HUES48 (cell line): ENCODE data around the gene SCN2B.

Experiments used
- H3K27ac ChIP-seq: one replicate; pipeline ENCODE4 v1.7.0; 2013; ENCODE audit warnings: low read depth, low read length, inconsistent platforms
- H3K27me3 ChIP-seq: 2 replicates; pipeline ENCODE4 v1.6.1; 2013; ENCODE audit warnings: mild to moderate bottlenecking, low read length; ENCODE audit not compliant: control insufficient read depth, insufficient read depth
- H3K36me3 ChIP-seq: 2 replicates; pipeline ENCODE4 v1.6.1; 2013; ENCODE audit warnings: low read length; ENCODE audit not compliant: control insufficient read depth, insufficient read depth
- H3K4me1 ChIP-seq: 2 replicates; pipeline ENCODE4 v1.6.1; 2013; ENCODE audit warnings: mild to moderate bottlenecking, low read length; ENCODE audit not compliant: control insufficient read depth, insufficient read depth
- H3K4me3 ChIP-seq: 2 replicates; pipeline ENCODE4 v1.5.1; 2013; ENCODE audit warnings: mild to moderate bottlenecking, low read depth, low read length
- H3K9ac ChIP-seq: 2 replicates; pipeline ENCODE4 v1.6.1; 2013; ENCODE audit warnings: mild to moderate bottlenecking, low read depth, low read length, moderate library complexity
- H3K9me3 ChIP-seq: 2 replicates; pipeline ENCODE4 v1.6.1; 2013; ENCODE audit warnings: low read length; ENCODE audit not compliant: control insufficient read depth, insufficient read depth

Gene SCN2B

DNA sequence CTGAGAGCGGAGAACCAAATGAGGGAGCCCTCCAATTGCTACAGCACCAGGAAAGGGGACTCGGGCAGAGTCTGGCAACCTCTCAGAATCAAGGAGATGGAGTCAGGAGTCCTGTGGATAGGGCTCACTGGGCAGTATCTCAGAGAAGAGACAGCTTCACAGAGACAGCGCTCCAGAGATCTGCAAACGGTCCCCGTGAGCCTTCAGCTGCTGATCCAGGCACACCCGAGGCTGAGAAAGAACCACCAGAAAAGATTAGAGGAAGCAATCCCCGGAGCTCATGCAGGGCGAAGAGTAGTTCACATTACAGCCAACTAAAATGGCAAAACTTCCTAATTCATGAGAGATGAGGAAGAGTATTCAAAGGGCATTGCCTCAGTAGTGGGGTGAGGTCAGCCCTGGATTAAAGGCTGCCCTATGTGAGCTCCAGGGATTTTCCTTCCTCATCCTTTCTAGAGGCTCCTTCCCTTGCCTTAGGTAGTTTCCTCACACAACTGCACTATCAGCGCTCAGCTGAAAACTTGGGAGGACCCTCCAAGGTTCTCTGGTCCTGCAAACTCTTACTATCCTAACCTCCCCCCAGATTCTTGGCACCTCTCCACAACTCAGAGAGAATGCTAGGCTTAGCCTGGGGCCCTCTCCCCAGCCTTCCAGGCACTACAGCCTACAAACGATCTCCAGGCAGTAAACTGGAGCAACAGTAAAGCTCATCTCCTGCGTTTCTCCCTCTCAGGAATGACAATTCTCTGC, 47.5 kb downstream of the SCN2B start:
- Histone ChIP-seq H3K27me3 (no peaks in the 10 kb centered on the region), H3K9me3 (no peaks in the 10 kb centered on the region), H3K4me1 (no peaks in the 10 kb centered on the region), H3K27ac (no peak overlapping the region), H3K36me3 (no peaks in the 10 kb centered on the region), H3K9ac (no peak overlapping the region), H3K4me3 (no peak overlapping the region)

DNA sequence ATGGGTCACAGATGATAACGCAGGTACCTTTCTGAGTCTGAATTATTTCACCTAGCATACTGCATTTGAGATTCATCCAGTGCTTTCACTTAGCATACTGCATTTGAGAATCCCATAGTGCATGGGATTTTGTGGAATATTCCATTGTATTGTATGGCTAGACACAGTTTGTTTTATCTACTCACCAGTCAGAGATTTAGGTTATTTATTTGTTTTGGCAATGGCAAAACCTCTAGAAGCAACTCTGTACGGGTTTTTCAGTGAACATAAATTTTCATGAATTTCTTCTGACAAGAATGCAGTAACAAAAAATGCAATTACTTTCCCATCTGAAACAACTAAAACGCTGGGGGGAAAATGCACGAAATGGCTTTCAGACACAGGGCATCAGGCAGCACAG, 48.1 kb downstream of the SCN2B start:
- Histone ChIP-seq H3K4me1 (no peaks in the 10 kb centered on the region), H3K36me3 (no peaks in the 10 kb centered on the region), H3K27me3 (no peaks in the 10 kb centered on the region), H3K27ac (no peak overlapping the region), H3K4me3 (no peak overlapping the region), H3K9me3 (no peaks in the 10 kb centered on the region), H3K9ac (no peak overlapping the region)

DNA sequence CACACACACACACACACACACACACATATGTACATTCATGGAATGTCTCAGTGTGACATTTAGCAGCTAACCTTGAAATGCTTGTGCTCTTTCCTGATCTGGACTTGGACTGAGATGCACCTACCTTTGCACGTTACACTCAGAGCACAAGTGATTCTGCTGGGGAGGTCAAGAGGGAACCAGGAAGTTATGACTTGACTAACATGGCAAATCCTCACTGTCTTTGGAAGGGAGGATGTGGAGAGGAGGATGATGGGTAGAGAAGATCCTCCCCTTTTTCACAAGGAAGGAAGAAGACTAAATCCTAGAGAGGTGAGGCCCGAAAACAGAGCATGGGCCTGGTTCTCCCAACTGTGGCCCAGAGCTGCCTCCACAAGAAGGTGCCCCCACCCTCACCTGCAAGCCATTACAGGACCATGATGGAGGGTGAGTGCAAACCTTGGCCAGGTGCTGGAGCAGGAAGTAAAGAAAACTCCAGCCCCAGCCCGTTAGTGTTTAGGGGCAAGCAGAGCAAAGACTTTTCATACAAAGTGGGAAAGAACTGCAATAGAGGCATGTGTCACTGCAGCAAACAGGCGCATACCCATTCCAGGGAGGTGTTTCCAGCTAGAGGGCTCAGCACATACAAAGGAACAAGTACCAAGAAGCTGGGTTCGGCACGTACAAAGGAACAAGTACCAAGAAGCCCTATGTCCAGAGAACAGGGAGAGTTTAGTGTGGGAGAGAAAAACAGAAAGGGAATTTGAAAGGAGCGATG, 50.2 kb downstream of the SCN2B start:
- Histone ChIP-seq H3K27me3 (no peaks in the 10 kb centered on the region; the same call in 1 of the 2 replicates), H3K9ac (no peak overlapping the region), H3K9me3 (no peaks in the 10 kb centered on the region), H3K4me1 (no peaks in the 10 kb centered on the region), H3K36me3 (no peaks in the 10 kb centered on the region), H3K27ac (no peak overlapping the region), H3K4me3 (no peak overlapping the region)

DNA sequence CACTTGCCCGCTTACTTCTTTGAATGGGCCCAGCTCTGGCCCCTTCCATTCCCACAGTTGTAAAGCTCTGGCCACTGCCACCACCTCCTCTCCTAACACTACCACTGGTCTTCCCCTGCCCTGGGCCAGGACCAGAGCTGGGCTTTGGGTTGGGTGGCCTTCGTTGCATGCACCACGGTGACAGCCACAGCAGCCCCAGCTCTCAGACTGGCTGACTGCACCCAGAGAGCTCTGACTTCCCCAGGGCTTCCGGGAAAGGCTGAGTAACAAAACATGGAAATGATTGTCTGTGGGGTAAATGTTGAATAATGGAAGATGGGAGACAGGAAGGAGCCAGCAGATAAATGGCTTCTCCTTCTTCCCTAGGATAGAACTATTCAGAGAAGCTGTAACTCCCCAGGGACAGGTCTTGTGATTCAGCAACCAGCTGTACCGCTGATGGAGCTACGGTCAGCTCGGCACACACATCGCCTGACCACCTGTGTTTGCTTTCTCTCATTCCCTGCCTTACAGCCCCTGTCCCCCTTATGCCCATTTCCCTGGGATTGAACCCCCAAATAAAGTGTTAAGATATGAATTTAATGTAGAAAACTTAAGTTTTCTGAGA, 51.4 kb downstream of the SCN2B start:
- Histone ChIP-seq H3K4me1 (no peaks in the 10 kb centered on the region), H3K9me3 (no peaks in the 10 kb centered on the region), H3K9ac (no peak overlapping the region), H3K36me3 (no peaks in the 10 kb centered on the region), H3K27ac (no peak overlapping the region), H3K27me3 (no peaks in the 10 kb centered on the region; the same call in 1 of the 2 replicates), H3K4me3 (no peak overlapping the region)

DNA sequence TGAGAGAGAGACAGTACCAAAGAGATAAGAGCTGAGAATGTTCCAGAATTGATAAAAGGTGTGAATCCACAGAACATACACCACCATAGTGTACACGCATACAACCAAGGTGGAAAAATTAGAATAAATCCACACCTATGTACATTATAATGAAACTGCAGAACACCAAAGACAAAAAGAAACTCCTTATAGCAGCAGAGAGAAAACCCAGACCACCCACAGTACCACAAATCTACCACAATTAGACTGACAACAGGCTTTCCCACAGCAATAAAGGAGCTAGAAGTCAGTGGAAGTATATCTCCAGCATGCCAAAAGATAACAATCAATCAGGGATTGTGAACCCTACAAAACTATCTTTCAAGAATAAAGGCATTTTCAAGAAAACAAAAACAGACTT, 55.6 kb downstream of the SCN2B start:
- Histone ChIP-seq H3K9me3 (no peaks in the 10 kb centered on the region), H3K36me3 (no peaks in the 10 kb centered on the region), H3K4me3 (no peak overlapping the region), H3K9ac (no peak overlapping the region), H3K27me3 (no peaks in the 10 kb centered on the region; the same call in 1 of the 2 replicates), H3K4me1 (peaks cover 6% of the 10 kb centered on the region; the same call in 1 of the 2 replicates), H3K27ac (no peak overlapping the region)

DNA sequence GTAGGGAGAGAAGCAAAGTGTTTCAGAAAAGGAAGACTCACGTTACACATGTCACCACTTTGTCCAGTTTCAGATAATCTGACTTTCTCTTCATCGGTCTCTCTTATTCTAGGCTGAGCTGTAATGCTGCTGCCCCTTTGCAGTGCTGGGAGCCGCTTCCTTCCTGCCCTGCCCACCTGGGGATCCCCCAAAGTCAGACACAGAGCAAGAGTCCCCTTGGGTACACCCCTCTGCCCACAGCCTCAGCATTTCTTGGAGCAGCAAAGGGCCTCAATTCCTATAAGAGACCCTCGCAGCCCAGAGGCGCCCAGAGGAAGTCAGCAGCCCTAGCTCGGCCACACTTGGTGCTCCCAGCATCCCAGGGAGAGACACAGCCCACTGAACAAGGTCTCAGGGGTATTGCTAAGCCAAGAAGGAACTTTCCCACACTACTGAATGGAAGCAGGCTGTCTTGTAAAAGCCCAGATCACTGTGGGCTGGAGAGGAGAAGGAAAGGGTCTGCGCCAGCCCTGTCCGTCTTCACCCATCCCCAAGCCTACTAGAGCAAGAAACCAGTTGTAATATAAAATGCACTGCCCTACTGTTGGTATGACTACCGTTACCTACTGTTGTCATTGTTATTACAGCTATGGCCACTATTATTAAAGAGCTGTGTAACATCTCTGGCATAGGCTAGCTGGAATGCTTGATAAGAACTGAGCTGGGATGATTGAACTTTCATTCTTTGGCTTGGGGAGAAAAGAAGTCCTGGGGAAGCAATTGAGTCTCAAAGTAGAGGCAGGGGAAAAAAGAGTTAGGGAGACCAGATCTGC, 58.4 kb downstream of the SCN2B start:
- Histone ChIP-seq H3K27ac (no peak overlapping the region), H3K27me3 (no peaks in the 10 kb centered on the region; the same call in 1 of the 2 replicates), H3K9me3 (no peaks in the 10 kb centered on the region), H3K9ac (no peak overlapping the region), H3K4me1 (peaks cover 6% of the 10 kb centered on the region; the same call in 1 of the 2 replicates), H3K4me3 (no peak overlapping the region), H3K36me3 (no peaks in the 10 kb centered on the region)

DNA sequence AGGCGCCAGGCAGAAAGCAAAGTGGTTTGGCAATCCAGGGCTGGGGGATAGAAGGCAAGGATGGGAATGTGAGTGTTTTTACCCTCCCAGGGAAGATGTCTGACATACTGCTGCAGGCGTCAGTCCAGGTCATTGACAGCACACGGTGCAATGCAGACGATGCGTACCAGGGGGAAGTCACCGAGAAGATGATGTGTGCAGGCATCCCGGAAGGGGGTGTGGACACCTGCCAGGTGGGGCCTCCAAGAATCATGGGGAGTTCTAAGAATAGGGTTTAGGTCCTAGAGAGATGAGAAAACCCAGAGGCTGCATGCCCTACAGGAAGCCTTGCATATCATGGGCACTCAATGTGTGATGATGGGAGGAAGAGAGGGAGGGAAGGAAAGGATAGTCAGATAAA, 61.4 kb downstream of the SCN2B start:
- H3K27ac ChIP-seq, result no peak overlapping the region
- no peak overlapping the region for H3K4me3 ChIP-seq
- no peaks in the 10 kb centered on the region for H3K27me3 ChIP-seq
- H3K9me3 ChIP-seq, result no peaks in the 10 kb centered on the region
- H3K9ac ChIP-seq, result no peak overlapping the region
- peaks cover 6% of the 10 kb centered on the region; the same call in 1 of the 2 replicates for H3K4me1 ChIP-seq
- no peaks in the 10 kb centered on the region for H3K36me3 ChIP-seq

DNA sequence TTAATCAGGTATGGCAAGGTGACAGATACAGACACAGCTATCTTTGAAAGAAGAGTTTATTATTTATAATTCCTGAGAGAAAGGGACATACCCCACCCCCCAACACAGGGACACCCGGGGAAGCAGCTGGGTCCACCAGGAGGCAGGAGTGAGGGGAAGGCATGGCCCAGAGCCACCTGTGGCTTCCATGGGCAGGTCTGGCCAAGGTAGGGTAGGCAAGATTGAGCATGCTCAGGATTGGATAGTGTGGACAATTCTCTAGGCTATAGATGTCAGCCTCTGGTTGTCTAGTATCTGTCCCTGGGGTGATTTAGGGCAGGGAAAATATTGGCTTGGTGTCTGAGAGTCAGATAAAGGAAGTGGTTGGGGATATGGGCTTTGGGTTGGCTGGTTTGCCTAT, 62.2 kb downstream of the SCN2B start:
- Histone ChIP-seq H3K9ac (no peak overlapping the region), H3K27me3 (no peaks in the 10 kb centered on the region), H3K4me3 (no peak overlapping the region), H3K36me3 (no peaks in the 10 kb centered on the region), H3K4me1 (peaks cover 6% of the 10 kb centered on the region; the same call in 1 of the 2 replicates), H3K9me3 (no peaks in the 10 kb centered on the region), H3K27ac (no peak overlapping the region)

DNA sequence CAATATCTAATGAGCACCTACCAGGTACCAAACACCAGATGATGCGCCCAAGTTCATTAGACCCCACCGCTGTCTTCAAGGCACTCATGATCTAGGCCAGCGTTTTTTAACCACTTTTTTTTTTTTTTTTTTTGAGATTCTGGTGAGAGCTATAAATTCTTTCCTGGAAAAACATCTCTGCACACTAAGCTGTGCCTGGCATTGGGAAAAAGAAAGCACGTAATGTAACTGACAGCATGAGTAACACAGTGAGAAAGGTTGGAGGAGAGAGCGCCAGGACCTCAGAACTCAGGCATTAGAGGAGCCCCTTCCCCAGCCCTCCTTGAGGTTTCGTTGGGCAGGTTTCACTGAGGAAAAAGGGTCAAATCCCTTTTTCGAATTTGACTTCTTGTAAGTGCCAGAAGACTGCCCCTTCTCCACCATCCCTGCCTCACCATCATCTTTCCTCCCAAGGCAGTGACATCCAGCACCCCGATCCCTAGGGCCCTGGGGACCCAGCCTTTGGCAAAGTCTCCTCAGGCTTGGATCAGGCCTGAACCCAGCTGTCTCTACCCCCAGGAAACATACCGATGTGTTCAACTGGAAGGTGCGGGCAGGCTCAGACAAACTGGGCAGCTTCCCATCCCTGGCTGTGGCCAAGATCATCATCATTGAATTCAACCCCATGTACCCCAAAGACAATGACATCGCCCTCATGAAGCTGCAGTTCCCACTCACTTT, 63.6 kb downstream of the SCN2B start:
- no peak overlapping the region for H3K9ac ChIP-seq
- H3K4me1 ChIP-seq, result peaks cover 6% of the 10 kb centered on the region
- no peak overlapping the region for H3K27ac ChIP-seq
- H3K9me3 ChIP-seq, result no peaks in the 10 kb centered on the region
- H3K4me3 ChIP-seq, result no peak overlapping the region
- no peaks in the 10 kb centered on the region for H3K36me3 ChIP-seq
- H3K27me3 ChIP-seq, result no peaks in the 10 kb centered on the region
